ENCODE measurements around the gene CRELD1. TPM values are rescaled to one million over a fixed set of nuclear protein-coding genes. Genes with fewer than 3 reads are reported as not detected.
A peak's percentile ranks its signal among the peaks of the same experiment; 100 is the strongest.

The CRELD1 gene
- polyA plus RNA-seq, 2 donors, result 12.1 to 24.2 TPM

DNA sequence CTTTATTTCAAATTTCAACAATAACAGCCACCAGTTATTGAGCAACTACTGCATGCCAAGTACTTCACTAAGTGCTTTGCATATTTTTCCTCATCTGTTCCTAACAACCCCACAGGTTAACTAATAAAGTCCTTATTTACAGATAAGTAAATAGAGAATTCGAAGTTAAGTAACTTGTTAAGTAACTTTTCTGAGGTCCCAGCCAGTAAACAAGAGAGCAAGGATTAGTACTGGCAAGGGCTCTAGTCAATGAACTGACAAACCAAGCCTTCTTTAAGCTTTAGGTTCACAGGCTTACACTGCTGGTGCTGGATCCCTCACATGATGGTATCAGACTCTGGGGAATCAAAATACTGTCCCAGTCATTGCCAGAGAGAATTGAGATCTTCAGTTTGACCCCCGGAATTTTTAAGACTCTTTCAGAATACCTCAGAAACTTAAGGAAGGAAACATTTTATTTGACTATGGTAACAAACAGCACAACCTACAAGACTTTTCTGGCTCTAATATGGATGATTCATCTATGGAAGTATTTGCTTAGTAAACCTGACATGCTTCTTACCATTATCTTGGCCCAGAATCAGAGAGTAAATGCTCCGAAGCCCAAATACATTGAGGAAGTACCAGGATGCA, 36.5 kb downstream of the CRELD1 start:
- no peak overlapping the region for H3K4me3 ChIP-seq (ENCODE audit: low read depth in 1 of 2, low read length in 2 of 2)
- H3K27me3 ChIP-seq (ENCODE audit: control insufficient read depth in 1 of 2, insufficient read depth in 2 of 2, low read length in 2 of 2), result no peaks in the 10 kb centered on the region
- H3K27ac ChIP-seq (ENCODE audit: low read depth in 2 of 2, low read length in 1 of 2), result peak overlapping the region; percentile 65 to 95
- no peaks in the 10 kb centered on the region for H3K9me3 ChIP-seq (ENCODE audit: control insufficient read depth in 2 of 2, insufficient read depth in 1 of 2, low read depth in 1 of 2, low read length in 1 of 2)
- no peaks in the 10 kb centered on the region for H3K4me1 ChIP-seq (ENCODE audit: control insufficient read depth in 2 of 2, insufficient read depth in 2 of 2, low read length in 1 of 2)
- 52 to 64% methylated on average over 3 of the region's 3 CpGs for WGBS, 2 donors
- peaks cover 2 to 6% of the 10 kb centered on the region in 2 donors for H3K36me3 ChIP-seq (ENCODE audit: control insufficient read depth in 2 of 2, insufficient read depth in 2 of 2, low read length in 1 of 2)

DNA sequence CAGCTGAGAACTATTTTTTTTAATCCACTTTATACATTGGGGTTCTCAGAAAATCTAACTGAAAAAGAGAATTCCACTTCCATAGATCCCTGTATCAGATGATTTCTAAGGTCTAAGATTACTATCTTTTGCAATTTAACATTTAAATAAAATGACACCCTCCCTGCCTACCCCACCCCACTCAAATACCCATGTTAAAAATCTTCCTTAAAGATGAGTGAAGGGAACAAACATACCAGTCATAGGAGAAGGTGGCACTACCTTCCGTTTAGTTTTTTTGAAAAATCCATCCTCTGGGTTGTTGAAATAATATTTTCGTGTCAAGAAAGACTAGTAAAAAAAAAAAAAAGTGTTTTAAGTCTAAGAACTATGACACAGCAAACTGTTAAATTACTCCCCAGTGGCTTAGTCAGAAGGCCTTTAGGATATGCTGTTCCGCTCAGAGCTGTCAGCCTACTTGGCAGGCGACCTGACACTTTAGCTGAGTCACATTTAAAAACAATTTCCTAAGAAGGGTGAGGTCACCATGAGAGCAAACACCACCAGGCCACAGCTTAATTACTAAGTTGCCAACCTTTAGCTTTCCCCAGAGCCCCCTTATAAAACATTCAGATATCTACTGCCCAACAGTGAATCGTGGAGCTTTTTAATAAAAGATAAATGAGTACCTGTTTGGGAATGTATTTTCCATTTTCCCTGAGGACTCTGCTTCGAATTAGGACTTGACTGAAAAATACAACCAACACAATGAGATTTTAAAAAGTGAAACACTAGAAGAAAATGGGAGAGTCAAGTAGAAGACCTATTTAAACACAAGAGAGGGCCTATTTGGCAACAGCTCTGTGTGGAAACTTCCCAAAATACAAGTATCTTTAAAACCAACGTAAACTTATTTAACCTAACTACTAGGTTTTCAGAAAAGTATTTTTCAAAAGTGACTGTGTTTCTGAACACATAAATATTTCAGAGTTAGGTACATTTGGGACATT, 43.4 kb downstream of the CRELD1 start:
- no peak overlapping the region for H3K4me3 ChIP-seq (ENCODE audit: low read depth in 1 of 2, low read length in 2 of 2)
- WGBS, 2 donors, result 19 to 39% methylated on average over 7 of the region's 7 CpGs
- H3K9me3 ChIP-seq (ENCODE audit: control insufficient read depth in 2 of 2, insufficient read depth in 1 of 2, low read depth in 1 of 2, low read length in 1 of 2), result no peaks in the 10 kb centered on the region
- no peaks in the 10 kb centered on the region for H3K4me1 ChIP-seq (ENCODE audit: control insufficient read depth in 2 of 2, insufficient read depth in 2 of 2, low read length in 1 of 2)
- H3K27me3 ChIP-seq (ENCODE audit: control insufficient read depth in 1 of 2, insufficient read depth in 2 of 2, low read length in 2 of 2), result no peaks in the 10 kb centered on the region
- peak overlapping the region; percentile 89 to 92 for H3K27ac ChIP-seq (ENCODE audit: low read depth in 2 of 2, low read length in 1 of 2)
- peaks cover 0 to 4% of the 10 kb centered on the region in 2 donors for H3K36me3 ChIP-seq (ENCODE audit: control insufficient read depth in 2 of 2, insufficient read depth in 2 of 2, low read length in 1 of 2)

DNA sequence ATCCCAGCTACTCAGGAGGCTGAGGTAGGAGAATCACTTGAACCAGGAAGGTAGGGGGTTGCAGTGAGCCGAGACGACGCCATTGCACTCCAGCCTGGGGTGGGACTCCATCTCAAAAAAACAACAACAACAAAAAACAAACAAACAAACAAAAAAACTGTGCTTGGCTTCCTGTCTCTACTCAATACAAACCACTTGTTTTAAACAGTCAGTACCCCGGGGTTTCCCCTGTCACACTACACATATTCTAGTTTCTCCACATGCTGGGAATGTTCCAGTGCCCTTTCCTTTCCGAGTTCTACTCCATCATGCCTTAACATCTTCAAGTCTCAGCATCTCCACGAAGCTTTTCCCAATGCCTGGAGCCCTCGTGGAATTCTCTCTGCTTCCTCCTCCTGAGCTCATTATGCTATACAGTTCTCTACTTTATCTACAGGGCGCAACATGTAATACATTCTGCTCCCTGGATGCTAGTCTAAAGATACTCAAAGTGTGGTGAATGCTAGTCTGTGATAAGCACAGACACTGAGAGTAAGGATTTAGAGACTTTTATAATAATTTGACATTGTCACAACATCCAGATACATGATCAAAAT, 45.2 kb downstream of the CRELD1 start:
- peaks cover 0 to 4% of the 10 kb centered on the region in 2 donors for H3K36me3 ChIP-seq (ENCODE audit: control insufficient read depth in 2 of 2, insufficient read depth in 2 of 2, low read length in 1 of 2)
- no peaks in the 10 kb centered on the region for H3K9me3 ChIP-seq (ENCODE audit: control insufficient read depth in 2 of 2, insufficient read depth in 1 of 2, low read depth in 1 of 2, low read length in 1 of 2)
- 79 to 82% methylated on average over 8 of the region's 8 CpGs for WGBS, 2 donors
- H3K27ac ChIP-seq (ENCODE audit: low read depth in 2 of 2, low read length in 1 of 2), result peak overlapping the region in 1 of 2 donors; percentile 48
- no peaks in the 10 kb centered on the region for H3K27me3 ChIP-seq (ENCODE audit: control insufficient read depth in 1 of 2, insufficient read depth in 2 of 2, low read length in 2 of 2)
- H3K4me1 ChIP-seq (ENCODE audit: control insufficient read depth in 2 of 2, insufficient read depth in 2 of 2, low read length in 1 of 2), result peaks cover 0 to 4% of the 10 kb centered on the region in 2 donors
- no peak overlapping the region for H3K4me3 ChIP-seq (ENCODE audit: low read depth in 1 of 2, low read length in 2 of 2)

DNA sequence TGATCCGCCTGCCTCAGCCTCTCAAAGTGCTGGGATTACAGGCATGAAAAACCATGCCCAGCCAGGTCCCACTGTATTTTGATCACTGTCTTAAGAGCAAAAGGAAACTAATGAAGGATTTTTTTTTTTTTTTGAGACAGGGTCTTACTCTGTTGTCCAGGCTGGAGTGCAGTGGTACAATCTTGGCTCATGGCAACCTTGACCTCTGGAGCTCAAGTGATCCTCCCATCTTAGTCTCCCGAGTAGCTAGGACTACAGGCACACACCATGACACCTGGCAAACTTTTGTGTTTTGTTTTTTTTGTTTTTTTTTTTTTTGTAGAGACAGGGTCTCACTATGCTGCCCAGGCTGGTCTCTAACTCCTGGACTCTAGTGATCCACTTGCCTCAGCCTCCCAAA, 46.6 kb downstream of the CRELD1 start:
- H3K27me3 ChIP-seq (ENCODE audit: control insufficient read depth in 1 of 2, insufficient read depth in 2 of 2, low read length in 2 of 2), result no peaks in the 10 kb centered on the region
- WGBS, 2 donors, result 93 to 98% methylated on average over 2 of the region's 2 CpGs
- no peaks in the 10 kb centered on the region for H3K9me3 ChIP-seq (ENCODE audit: control insufficient read depth in 2 of 2, insufficient read depth in 1 of 2, low read depth in 1 of 2, low read length in 1 of 2)
- no peak overlapping the region for H3K4me3 ChIP-seq (ENCODE audit: low read depth in 1 of 2, low read length in 2 of 2)
- peaks cover 0 to 4% of the 10 kb centered on the region in 2 donors for H3K4me1 ChIP-seq (ENCODE audit: control insufficient read depth in 2 of 2, insufficient read depth in 2 of 2, low read length in 1 of 2)
- no peak overlapping the region for H3K27ac ChIP-seq (ENCODE audit: low read depth in 2 of 2, low read length in 1 of 2)
- H3K36me3 ChIP-seq (ENCODE audit: control insufficient read depth in 2 of 2, insufficient read depth in 2 of 2, low read length in 1 of 2), result peaks cover 2 to 3% of the 10 kb centered on the region in 2 donors

DNA sequence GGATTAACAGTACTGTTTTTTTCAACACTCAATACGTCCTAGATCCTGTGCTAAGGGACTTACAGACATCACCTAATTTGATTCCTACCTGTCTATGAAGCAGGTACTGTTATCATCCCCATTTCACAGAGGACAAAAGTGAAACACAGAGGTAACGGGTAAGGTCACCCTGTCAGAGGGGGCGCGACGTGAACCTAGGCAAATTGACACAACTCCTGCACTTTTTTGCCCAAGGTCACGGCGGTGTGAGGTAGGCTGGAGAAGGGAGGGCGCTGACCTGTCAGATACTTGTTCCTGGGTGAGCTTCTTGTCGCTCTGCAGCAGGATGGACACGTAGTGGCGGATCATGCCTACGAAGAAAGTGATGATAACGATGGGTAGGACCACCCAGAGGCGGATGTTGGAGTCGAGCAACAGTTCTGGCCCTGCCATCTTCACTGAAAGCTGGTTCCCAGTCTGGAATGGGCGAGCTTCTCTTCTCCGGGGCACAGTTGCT, 52.6 kb downstream of the CRELD1 start:
- 1% methylated on average over 17 of the region's 17 CpGs for WGBS, 2 donors
- H3K9me3 ChIP-seq (ENCODE audit: control insufficient read depth in 2 of 2, insufficient read depth in 1 of 2, low read depth in 1 of 2, low read length in 1 of 2), result no peaks in the 10 kb centered on the region
- H3K36me3 ChIP-seq (ENCODE audit: control insufficient read depth in 2 of 2, insufficient read depth in 2 of 2, low read length in 1 of 2), result peaks cover 0 to 3% of the 10 kb centered on the region in 2 donors
- H3K4me1 ChIP-seq (ENCODE audit: control insufficient read depth in 2 of 2, insufficient read depth in 2 of 2, low read length in 1 of 2), result peaks cover 0 to 4% of the 10 kb centered on the region in 2 donors
- peak overlapping the region; percentile 52 to 86 for H3K27ac ChIP-seq (ENCODE audit: low read depth in 2 of 2, low read length in 1 of 2)
- peak overlapping the region; percentile 89 to 94 for H3K4me3 ChIP-seq (ENCODE audit: low read depth in 1 of 2, low read length in 2 of 2)
- no peaks in the 10 kb centered on the region for H3K27me3 ChIP-seq (ENCODE audit: control insufficient read depth in 1 of 2, insufficient read depth in 2 of 2, low read length in 2 of 2)

DNA sequence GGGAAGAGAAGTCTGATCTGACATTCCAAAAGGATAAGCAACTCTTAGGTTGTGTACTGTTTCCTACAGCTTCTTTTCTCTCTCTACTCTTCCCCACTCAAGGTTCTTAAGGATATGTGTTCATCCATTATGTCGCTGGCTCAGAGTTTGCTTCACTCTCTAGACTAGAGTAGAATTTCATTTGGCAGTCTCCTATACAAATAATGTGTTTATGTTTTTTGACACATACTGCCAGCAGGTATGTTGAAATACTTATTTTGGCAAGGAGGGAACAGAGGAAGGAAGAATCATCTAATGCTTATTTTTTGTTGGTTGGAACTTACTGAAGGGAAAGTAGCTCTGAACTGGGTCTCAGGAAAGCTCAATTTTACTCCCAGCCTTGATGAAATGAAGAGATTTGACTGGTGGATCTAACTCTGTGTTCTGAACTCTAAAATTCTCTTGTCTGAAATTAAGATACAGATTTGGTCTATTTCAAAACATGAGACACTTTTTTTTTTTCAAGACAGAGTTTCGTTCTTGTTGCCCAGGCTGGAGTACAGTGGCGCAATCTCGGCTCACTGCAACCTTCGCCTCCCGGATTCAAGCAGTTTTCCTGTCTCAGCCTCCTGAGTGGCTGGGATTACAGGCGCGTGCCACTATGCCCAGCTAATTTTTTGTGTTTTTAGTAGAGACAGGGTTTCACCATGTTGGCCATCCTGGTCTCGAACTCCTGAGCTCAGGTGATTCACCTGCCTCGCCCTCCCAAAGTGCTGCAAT, 60.6 kb downstream of the CRELD1 start:
- H3K4me3 ChIP-seq (ENCODE audit: low read depth in 1 of 2, low read length in 2 of 2), result no peak overlapping the region
- H3K27ac ChIP-seq (ENCODE audit: low read depth in 2 of 2, low read length in 1 of 2), result no peak overlapping the region
- no peaks in the 10 kb centered on the region for H3K36me3 ChIP-seq (ENCODE audit: control insufficient read depth in 2 of 2, insufficient read depth in 2 of 2, low read length in 1 of 2)
- H3K9me3 ChIP-seq (ENCODE audit: control insufficient read depth in 2 of 2, insufficient read depth in 1 of 2, low read depth in 1 of 2, low read length in 1 of 2), result no peaks in the 10 kb centered on the region
- H3K27me3 ChIP-seq (ENCODE audit: control insufficient read depth in 1 of 2, insufficient read depth in 2 of 2, low read length in 2 of 2), result no peaks in the 10 kb centered on the region
- WGBS, 2 donors, result 92 to 95% methylated on average over 10 of the region's 10 CpGs
- H3K4me1 ChIP-seq (ENCODE audit: control insufficient read depth in 2 of 2, insufficient read depth in 2 of 2, low read length in 1 of 2), result no peaks in the 10 kb centered on the region

Other genes with a start within 250 kb of the CRELD1 start
- under 1 TPM in 1 of 2 donors, not detected in 1; 0.05 TPM for gene CPNE9, start 230.0 kb upstream of the CRELD1 start, polyA plus RNA-seq
- gene BRPF1, start 202.1 kb upstream of the CRELD1 start, polyA plus RNA-seq, result 1 to 10 TPM; 6.1 to 8.9 TPM
- gene OGG1, start 183.9 kb upstream of the CRELD1 start, polyA plus RNA-seq, result 1 to 10 TPM; 7.7 to 9.0 TPM
- 1 to 10 TPM; 6.5 to 8.1 TPM for gene CAMK1, start 163.9 kb upstream of the CRELD1 start, polyA plus RNA-seq
- 10 to 100 TPM; 22.9 to 29.9 TPM for gene TADA3, start 141.4 kb upstream of the CRELD1 start, polyA plus RNA-seq
- 100 to 1,000 TPM in 1 of 2 donors, 10 to 100 TPM in 1; 52.8 to 114 TPM for gene ARPC4, start 140.8 kb upstream of the CRELD1 start, polyA plus RNA-seq
- 10 to 100 TPM; 14.5 to 31.2 TPM for gene TTLL3, start 123.6 kb upstream of the CRELD1 start, polyA plus RNA-seq
- 10 to 100 TPM; 30.7 to 31.6 TPM for gene RPUSD3, start 89.8 kb upstream of the CRELD1 start, polyA plus RNA-seq
- gene CIDEC, start 53.6 kb upstream of the CRELD1 start, polyA plus RNA-seq, result under 1 TPM; 0.18 to 0.53 TPM
- 10 to 100 TPM; 20.6 to 25.8 TPM for gene JAGN1, start 43.2 kb upstream of the CRELD1 start, polyA plus RNA-seq
- 10 to 100 TPM in 1 of 2 donors, 1 to 10 TPM in 1; 9.2 to 24.9 TPM for gene IL17RE, start 31.0 kb upstream of the CRELD1 start, polyA plus RNA-seq
- 10 to 100 TPM; 37.0 to 52.7 TPM for gene IL17RC, start 16.7 kb upstream of the CRELD1 start, polyA plus RNA-seq
- 1 to 10 TPM; 1.0 to 2.0 TPM for gene PRRT3, start 18.6 kb downstream of the CRELD1 start, polyA plus RNA-seq
- gene EMC3, start 53.0 kb downstream of the CRELD1 start, polyA plus RNA-seq, result 100 to 1,000 TPM in 1 of 2 donors, 10 to 100 TPM in 1; 44.7 to 100 TPM
- gene FANCD2, start 92.6 kb downstream of the CRELD1 start, polyA plus RNA-seq, result 1 to 10 TPM; 5.1 to 6.5 TPM
- gene FANCD2OS, start 174.4 kb downstream of the CRELD1 start, polyA plus RNA-seq, result under 1 TPM in 1 of 2 donors, not detected in 1; 0.22 TPM
- gene BRK1, start 181.8 kb downstream of the CRELD1 start, polyA plus RNA-seq, result 100 to 1,000 TPM in 1 of 2 donors, 10 to 100 TPM in 1; 79.2 to 148 TPM
- 10 to 100 TPM; 16.3 to 29.0 TPM for gene VHL, start 207.9 kb downstream of the CRELD1 start, polyA plus RNA-seq
- gene IRAK2, start 231.1 kb downstream of the CRELD1 start, polyA plus RNA-seq, result 1 to 10 TPM; 6.1 to 7.1 TPM

All from esophagus (tissue), 2 donors.